ENCODE results near the gene SMARCB1.

The SMARCB1 gene

GRCh38 chr22:23780146-23780748, 6.5 kb upstream of the SMARCB1 start:
- DNase-seq (ENCODE audit: low read depth) = no peak

DNA sequence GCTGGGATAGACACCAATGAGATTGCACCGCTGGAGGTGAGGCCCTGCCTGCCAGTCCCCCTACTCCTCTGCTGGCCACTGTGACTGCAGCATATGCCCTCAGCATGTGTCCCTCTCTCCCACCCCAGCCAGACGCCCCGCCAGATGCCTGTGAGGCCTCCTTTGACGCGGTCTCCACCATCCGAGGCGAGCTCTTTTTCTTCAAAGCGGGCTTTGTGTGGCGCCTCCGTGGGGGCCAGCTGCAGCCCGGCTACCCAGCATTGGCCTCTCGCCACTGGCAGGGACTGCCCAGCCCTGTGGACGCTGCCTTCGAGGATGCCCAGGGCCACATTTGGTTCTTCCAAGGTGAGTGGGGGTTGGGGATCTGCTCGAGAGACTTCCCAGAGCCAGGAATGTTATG, 5.7 kb upstream of the SMARCB1 start:
- no peak for DNase-seq (ENCODE audit: low read depth)

DNA sequence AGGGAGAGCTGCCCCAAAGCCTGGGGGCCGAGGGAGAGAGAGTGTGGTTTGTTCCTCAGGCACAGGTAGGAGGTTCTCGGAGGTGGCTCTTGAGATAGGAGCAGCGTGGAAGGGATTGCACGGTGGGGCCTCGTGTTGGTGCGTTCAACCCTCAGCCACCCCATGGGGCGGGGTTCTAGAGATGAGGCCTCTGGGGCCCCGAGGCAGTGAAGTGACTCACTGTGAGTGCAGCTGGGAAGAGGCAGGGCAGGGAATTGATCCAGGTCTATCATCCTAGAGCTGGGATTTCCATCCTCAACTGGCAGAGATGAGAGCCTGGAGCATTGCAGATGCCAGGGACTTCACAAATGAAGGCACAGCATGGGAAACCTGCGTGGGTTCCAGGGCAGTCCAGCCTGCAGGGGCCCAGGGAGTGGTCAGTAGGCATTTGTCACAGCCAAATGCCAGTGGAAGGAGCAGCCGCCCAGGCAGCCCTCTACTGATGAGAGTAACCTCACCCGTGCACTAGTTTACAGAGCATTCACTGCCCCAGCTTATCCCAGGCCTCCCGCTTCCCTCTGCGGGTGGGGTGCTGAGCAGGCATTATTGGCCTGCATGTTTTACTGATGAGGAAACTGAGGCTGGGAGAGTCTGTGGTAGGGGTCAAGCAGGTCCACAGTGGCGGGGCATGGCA, 5.1 kb upstream of the SMARCB1 start:
- DNase-seq (ENCODE audit: low read depth) = peak; percentile 68

GRCh38 chr22:23782252-23782651, 4.5 kb upstream of the SMARCB1 start:
- no peak for DNase-seq (ENCODE audit: low read depth)

GRCh38 chr22:23782703-23783102, 4.1 kb upstream of the SMARCB1 start:
- no peak for DNase-seq (ENCODE audit: low read depth)

- no peak for DNase-seq (ENCODE audit: low read depth)
Measured at GRCh38 chr22:23783265-23784150, 3.3 kb upstream of the SMARCB1 start.

GRCh38 chr22:23784215-23784732, 2.5 kb upstream of the SMARCB1 start:
- no peak for DNase-seq (ENCODE audit: low read depth)

- DNase-seq (ENCODE audit: low read depth) = no peak
Measured at GRCh38 chr22:23786261-23786710, 480 bp upstream of the SMARCB1 start.

DNA sequence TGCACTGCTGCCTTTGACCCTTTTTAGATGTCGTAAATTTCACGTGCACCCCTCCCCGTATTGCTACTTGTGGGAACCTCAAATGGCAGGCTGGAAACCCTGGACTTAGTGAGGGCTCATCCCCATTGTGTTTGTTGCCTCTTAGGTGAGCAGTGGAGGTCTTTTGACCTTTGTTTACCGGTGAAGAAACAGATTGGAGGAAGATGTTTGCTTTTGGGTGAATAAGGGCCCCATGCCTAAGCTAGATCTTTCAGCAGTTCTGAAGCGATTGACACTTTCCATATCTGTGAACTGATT, 782 bp downstream of the SMARCB1 start:
- no peak for DNase-seq (ENCODE audit: low read depth)

DNA sequence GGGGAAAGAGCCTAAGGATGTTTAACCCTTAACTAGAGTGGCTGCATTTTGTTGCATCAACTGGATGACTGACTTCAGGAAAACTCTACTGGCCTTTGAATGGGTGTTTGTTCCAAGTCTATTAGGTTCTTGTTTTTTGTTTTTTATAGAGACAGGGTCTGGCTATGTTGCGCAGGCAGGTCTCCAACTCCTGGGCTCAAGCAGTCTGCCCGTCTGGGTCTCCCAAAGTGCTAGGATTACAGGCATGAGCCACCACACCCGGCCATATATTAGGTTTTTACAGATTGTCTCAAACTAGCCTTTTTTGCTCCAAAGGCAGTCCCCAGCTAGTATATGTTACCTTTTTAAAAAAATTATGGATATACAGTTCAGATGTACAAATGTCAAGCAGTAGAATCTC, 1.1 kb downstream of the SMARCB1 start:
- no peak for DNase-seq (ENCODE audit: low read depth)

DNA sequence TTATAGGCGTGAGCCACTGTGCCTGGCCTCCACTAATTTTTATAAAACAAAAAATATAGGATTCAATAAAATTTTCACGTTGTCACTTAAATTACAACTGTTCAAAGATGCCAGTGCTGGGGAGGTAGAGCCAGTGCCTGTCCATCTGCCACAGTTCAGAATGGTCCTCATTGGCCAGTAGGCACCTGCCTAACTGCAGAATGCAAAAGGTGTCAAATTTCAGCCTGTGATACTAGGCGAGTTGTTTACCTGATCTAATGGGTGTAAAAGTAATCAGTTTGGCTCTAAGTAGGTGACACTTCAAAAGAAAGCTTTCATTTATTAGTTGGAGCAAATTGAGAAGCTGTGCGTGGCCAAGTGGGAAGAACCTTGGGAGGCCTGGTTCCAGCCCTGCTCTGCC, 2.4 kb downstream of the SMARCB1 start:
- no peak for DNase-seq (ENCODE audit: low read depth)

GRCh38 chr22:23789638-23790037, 2.9 kb downstream of the SMARCB1 start:
- DNase-seq (ENCODE audit: low read depth) = no peak

DNA sequence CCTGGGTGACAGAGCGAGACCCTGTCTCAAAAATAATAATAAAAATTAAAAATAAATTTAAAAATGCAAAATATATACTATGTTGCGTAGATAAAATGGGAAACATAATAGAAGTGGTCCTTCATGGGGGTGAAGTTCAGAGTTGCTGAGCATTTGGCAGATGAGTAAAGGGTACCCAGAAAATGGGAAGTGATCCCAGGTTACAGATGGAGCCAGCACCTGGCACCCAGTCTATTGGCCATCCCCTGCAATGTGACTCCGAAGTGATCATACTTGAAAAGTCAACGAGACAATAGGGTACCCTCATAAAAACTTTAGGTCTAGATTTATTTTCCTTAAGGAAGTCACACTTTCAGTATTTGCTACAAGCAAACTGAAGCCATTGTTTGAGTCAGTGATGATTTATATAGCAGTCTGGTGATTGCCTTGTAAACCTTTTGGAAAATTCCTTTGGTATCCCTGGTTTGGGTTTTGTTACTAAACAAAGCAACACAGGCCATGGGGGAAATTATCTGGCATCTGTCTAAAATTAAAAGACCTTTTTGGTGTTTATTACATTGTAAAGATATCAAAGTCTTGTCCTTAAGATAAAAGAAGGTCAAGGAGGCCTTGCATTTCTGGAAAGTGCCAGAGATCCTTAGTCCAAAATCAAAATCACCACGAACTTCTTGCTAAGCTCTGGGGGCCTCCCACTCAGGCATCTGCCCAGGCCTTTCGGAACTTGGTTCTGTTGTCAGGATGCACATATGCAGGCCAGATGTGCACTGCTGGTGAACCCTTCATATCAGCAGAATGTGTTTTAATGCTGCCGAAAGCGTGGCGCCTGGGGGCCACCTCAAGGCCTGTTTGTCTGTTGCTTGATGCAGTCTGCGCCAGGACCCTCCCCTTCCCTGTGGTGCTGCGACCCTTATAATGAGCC, 4.3 kb downstream of the SMARCB1 start:
- DNase-seq (ENCODE audit: low read depth) = peak; percentile 77

DNA sequence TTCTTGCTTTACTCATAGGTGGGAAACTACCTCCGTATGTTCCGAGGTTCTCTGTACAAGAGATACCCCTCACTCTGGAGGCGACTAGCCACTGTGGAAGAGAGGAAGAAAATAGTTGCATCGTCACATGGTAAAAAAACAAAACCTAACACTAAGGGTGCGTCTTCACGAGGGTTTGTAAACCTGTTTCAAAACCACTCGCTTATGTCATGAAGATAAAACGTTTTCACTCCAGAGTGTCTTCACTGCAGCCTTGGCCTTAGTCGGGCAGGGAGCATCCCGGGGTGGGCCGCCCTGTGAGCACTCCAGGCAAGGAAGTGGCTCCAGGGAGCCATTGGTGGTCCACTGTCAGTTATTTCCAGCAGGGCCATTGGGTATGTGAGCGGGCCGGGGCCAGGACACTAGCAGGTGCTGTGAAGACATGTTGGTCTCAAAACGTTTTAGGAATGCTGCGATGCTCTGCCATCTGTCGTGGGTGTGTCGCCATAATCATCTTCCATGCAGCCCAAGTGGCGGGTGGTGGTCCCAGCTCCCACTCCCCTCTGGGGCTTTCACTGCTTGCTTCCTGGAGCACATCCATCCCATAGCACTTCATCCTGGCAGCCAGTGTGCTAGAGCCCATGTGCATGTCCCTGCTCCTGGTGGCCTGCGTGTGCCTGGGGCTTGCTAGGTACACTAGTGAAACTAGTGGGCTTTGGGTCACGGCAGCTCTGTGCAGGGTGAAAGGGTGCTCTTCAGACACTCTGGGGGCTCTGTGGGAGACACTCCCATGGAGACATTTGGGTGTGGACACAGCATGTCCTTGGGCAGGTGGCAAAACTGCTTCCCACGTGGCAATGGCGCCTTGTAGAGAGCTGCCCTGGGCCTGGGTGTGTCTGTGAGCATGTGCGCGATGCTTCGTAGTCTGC, 5.2 kb downstream of the SMARCB1 start:
- no peak for DNase-seq (ENCODE audit: low read depth)

GRCh38 chr22:23793326-23793725, 6.6 kb downstream of the SMARCB1 start:
- no peak for DNase-seq (ENCODE audit: low read depth)

DNA sequence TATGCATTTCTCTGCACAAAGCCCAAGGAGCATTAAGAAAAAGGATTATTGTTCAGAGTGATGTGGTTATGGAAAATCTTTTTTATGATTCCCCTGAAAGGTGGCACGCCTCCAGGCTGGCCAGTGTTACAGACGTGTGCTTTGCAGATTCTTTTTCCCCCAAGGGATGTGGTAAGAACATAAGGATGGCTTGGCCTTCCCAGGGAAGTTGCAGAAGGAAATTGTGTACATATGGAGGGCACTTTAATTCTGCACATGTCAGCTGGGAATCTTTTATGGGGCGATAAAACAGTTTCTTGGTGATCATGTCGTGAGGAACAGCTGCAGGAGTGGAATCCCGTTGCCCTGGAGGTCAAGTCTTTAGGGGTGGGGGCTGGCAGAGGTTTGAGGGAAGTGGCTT, 9.7 kb downstream of the SMARCB1 start:
- DNase-seq (ENCODE audit: low read depth) = peak; percentile 69

- DNase-seq (ENCODE audit: low read depth) = no peak
Measured at GRCh38 chr22:23800297-23801237, 13.8 kb downstream of the SMARCB1 start.

- DNase-seq (ENCODE audit: low read depth) = no peak
Measured at GRCh38 chr22:23801238-23801821, 14.6 kb downstream of the SMARCB1 start.

- DNase-seq (ENCODE audit: low read depth) = no peak
Measured at GRCh38 chr22:23801886-23802377, 15.2 kb downstream of the SMARCB1 start.

Data from fibroblast of gingiva (primary cell).